T-helper 2 cell treated with Interferon-gamma antibody and Interleukin-4, amounts not matched to agents 5 μg/mL and 100 μg/mL, for 36 hours (primary cell): ENCODE results near the gene ZNF280D.
"Not testable (repeated sequence)": the region's sequence is repeated elsewhere in the genome, so short reads cannot be mapped to it uniquely, and the experiment has no call there.

Source experiments
- DNase-seq: peaks from one replicate; pipeline ENCODE4 v3.0.0; 2021; ENCODE audit warnings: low spot score
- H3K27ac Mint-ChIP-seq: one replicate; pipeline ENCODE4 v1.8.0; 2021; ENCODE audit warnings: mild to moderate bottlenecking, mixed read lengths
- H3K27me3 Mint-ChIP-seq: one replicate; pipeline ENCODE4 v1.8.0; 2021; ENCODE audit warnings: low read depth, mixed read lengths
- H3K36me3 Mint-ChIP-seq: one replicate; pipeline ENCODE4 v1.8.0; 2021; ENCODE audit warnings: low read depth, mixed read lengths
- H3K4me1 Mint-ChIP-seq: one replicate; pipeline ENCODE4 v1.8.0; 2021; ENCODE audit warnings: low read depth, mixed read lengths
- H3K4me3 Mint-ChIP-seq: one replicate; pipeline ENCODE4 v1.8.0; 2022; ENCODE audit warnings: mild to moderate bottlenecking, moderate library complexity, mixed read lengths
- H3K9me3 Mint-ChIP-seq: one replicate; pipeline ENCODE4 v1.8.0; 2021; ENCODE audit warnings: mixed read lengths

Gene ZNF280D

GRCh38 chr15:56719021-56719612 is 14.2 kb downstream of the ZNF280D start:
- Mint-ChIP-seq H3K9me3 (peaks cover 8% of the 10 kb centered on the region), H3K27ac (no peak overlapping the region), H3K27me3 (no peaks in the 10 kb centered on the region), H3K4me3 (no peak overlapping the region), H3K4me1 (peaks cover 32% of the 10 kb centered on the region), H3K36me3 (peaks cover 23% of the 10 kb centered on the region)
- no peak for DNase-seq

- H3K9me3 Mint-ChIP-seq: peaks cover 8% of the 10 kb centered on the region
- H3K4me3 Mint-ChIP-seq: no peak overlapping the region
- no peak overlapping the region for H3K27ac Mint-ChIP-seq
- DNase-seq: no peak
- H3K4me1 Mint-ChIP-seq: peaks cover 26% of the 10 kb centered on the region
- peaks cover 18% of the 10 kb centered on the region for H3K36me3 Mint-ChIP-seq
- no peaks in the 10 kb centered on the region for H3K27me3 Mint-ChIP-seq
Measured at GRCh38 chr15:56718560-56718959, 14.7 kb downstream of the ZNF280D start.

GRCh38 chr15:56716334-56716733 is 17.0 kb downstream of the ZNF280D start:
- Mint-ChIP-seq H3K4me3 (no peak overlapping the region), H3K36me3 (peaks cover 9% of the 10 kb centered on the region), H3K27ac (no peak overlapping the region), H3K9me3 (no peaks in the 10 kb centered on the region), H3K27me3 (no peaks in the 10 kb centered on the region), H3K4me1 (peaks cover 17% of the 10 kb centered on the region)
- no peak for DNase-seq

- DNase-seq: no peak
- peaks cover 12% of the 10 kb centered on the region for H3K4me1 Mint-ChIP-seq
- H3K4me3 Mint-ChIP-seq: no peak overlapping the region
- peaks cover 5% of the 10 kb centered on the region for H3K36me3 Mint-ChIP-seq
- H3K27ac Mint-ChIP-seq: no peak overlapping the region
- no peaks in the 10 kb centered on the region for H3K27me3 Mint-ChIP-seq
- peaks cover 6% of the 10 kb centered on the region for H3K9me3 Mint-ChIP-seq
Measured at GRCh38 chr15:56715220-56715619, 18.1 kb downstream of the ZNF280D start.

GRCh38 chr15:56709502-56709901 is 23.8 kb downstream of the ZNF280D start:
- H3K36me3 Mint-ChIP-seq: peaks cover 16% of the 10 kb centered on the region
- H3K27ac Mint-ChIP-seq, DNase-seq, H3K27me3 Mint-ChIP-seq, H3K4me1 Mint-ChIP-seq, H3K4me3 Mint-ChIP-seq, H3K9me3 Mint-ChIP-seq: not testable (repeated sequence)

GRCh38 chr15:56699743-56700142 is 33.6 kb downstream of the ZNF280D start:
- Mint-ChIP-seq H3K9me3 (no peaks in the 10 kb centered on the region), H3K4me3 (no peak overlapping the region), H3K4me1 (peaks cover 2% of the 10 kb centered on the region), H3K36me3 (peaks cover 43% of the 10 kb centered on the region), H3K27me3 (no peaks in the 10 kb centered on the region), H3K27ac (no peak overlapping the region)
- no peak for DNase-seq

- Mint-ChIP-seq H3K4me1 (peaks cover 8% of the 10 kb centered on the region), H3K27me3 (no peaks in the 10 kb centered on the region), H3K4me3 (no peak overlapping the region), H3K27ac (no peak overlapping the region), H3K9me3 (no peaks in the 10 kb centered on the region), H3K36me3 (peaks cover 37% of the 10 kb centered on the region)
- no peak for DNase-seq
Measured at GRCh38 chr15:56698270-56698669, 35.0 kb downstream of the ZNF280D start.

- no peak overlapping the region for H3K27ac Mint-ChIP-seq
Measured at GRCh38 chr15:56693761-56694160, 39.5 kb downstream of the ZNF280D start.

GRCh38 chr15:56690733-56691132 is 42.6 kb downstream of the ZNF280D start:
- H3K4me1 Mint-ChIP-seq: peaks cover 6% of the 10 kb centered on the region
- H3K36me3 Mint-ChIP-seq: peaks cover 8% of the 10 kb centered on the region
- H3K9me3 Mint-ChIP-seq: no peaks in the 10 kb centered on the region
- H3K27ac Mint-ChIP-seq: no peak overlapping the region
- no peaks in the 10 kb centered on the region for H3K27me3 Mint-ChIP-seq
- no peak overlapping the region for H3K4me3 Mint-ChIP-seq
- DNase-seq: no peak

More at GRCh38 chr15:56693761-56694160, 39.5 kb downstream of the ZNF280D start:
- H3K4me1 Mint-ChIP-seq: peaks cover 6% of the 10 kb centered on the region
- no peaks in the 10 kb centered on the region for H3K27me3 Mint-ChIP-seq
- no peak for DNase-seq
- no peaks in the 10 kb centered on the region for H3K9me3 Mint-ChIP-seq
- peaks cover 11% of the 10 kb centered on the region for H3K36me3 Mint-ChIP-seq
- no peak overlapping the region for H3K4me3 Mint-ChIP-seq

GRCh38 chr15:56683908-56684307 is 49.4 kb downstream of the ZNF280D start:
- Mint-ChIP-seq H3K27me3 (no peaks in the 10 kb centered on the region), H3K27ac (no peak overlapping the region), H3K36me3 (peaks cover 14% of the 10 kb centered on the region), H3K9me3 (no peaks in the 10 kb centered on the region), H3K4me3 (no peak overlapping the region), H3K4me1 (no peaks in the 10 kb centered on the region)
- no peak for DNase-seq

- no peak overlapping the region for H3K4me3 Mint-ChIP-seq
- DNase-seq: no peak
- H3K27me3 Mint-ChIP-seq: no peaks in the 10 kb centered on the region
- H3K9me3 Mint-ChIP-seq: no peaks in the 10 kb centered on the region
- peaks cover 20% of the 10 kb centered on the region for H3K36me3 Mint-ChIP-seq
- H3K4me1 Mint-ChIP-seq: no peaks in the 10 kb centered on the region
- no peak overlapping the region for H3K27ac Mint-ChIP-seq
Measured at GRCh38 chr15:56681113-56681512, 52.2 kb downstream of the ZNF280D start.

GRCh38 chr15:56679225-56679624 is 54.1 kb downstream of the ZNF280D start:
- Mint-ChIP-seq H3K36me3 (peaks cover 26% of the 10 kb centered on the region), H3K27me3 (no peaks in the 10 kb centered on the region), H3K4me1 (no peaks in the 10 kb centered on the region), H3K9me3 (no peaks in the 10 kb centered on the region), H3K4me3 (no peak overlapping the region), H3K27ac (no peak overlapping the region)
- DNase-seq: no peak

GRCh38 chr15:56678571-56678970 is 54.7 kb downstream of the ZNF280D start:
- DNase-seq: no peak
- Mint-ChIP-seq H3K27ac (no peak overlapping the region), H3K27me3 (no peaks in the 10 kb centered on the region), H3K9me3 (no peaks in the 10 kb centered on the region), H3K4me1 (no peaks in the 10 kb centered on the region), H3K4me3 (no peak overlapping the region), H3K36me3 (peaks cover 26% of the 10 kb centered on the region)

GRCh38 chr15:56677271-56677670 is 56.0 kb downstream of the ZNF280D start:
- Mint-ChIP-seq H3K36me3 (peaks cover 31% of the 10 kb centered on the region), H3K4me3 (no peak overlapping the region)

GRCh38 chr15:56675930-56676329 is 57.4 kb downstream of the ZNF280D start:
- no peaks in the 10 kb centered on the region for H3K27me3 Mint-ChIP-seq
- no peak overlapping the region for H3K4me3 Mint-ChIP-seq
- H3K9me3 Mint-ChIP-seq: no peaks in the 10 kb centered on the region
- no peak for DNase-seq
- H3K27ac Mint-ChIP-seq: no peak overlapping the region
- H3K36me3 Mint-ChIP-seq: peaks cover 42% of the 10 kb centered on the region
- H3K4me1 Mint-ChIP-seq: peaks cover 14% of the 10 kb centered on the region

More at GRCh38 chr15:56677271-56677670, 56.0 kb downstream of the ZNF280D start:
- H3K27me3 Mint-ChIP-seq: no peaks in the 10 kb centered on the region
- H3K9me3 Mint-ChIP-seq: no peaks in the 10 kb centered on the region
- peaks cover 8% of the 10 kb centered on the region for H3K4me1 Mint-ChIP-seq
- no peak for DNase-seq
- H3K27ac Mint-ChIP-seq: no peak overlapping the region
